ENCODE results near the gene SPOP. TPM values are rescaled to one million over a fixed set of nuclear protein-coding genes. Genes with fewer than 3 reads are reported as not detected.
A peak's percentile ranks its signal among the peaks of the same experiment; 100 is the strongest.
"Not testable (repeated sequence)": the region's sequence is repeated elsewhere in the genome, so short reads cannot be mapped to it uniquely, and the experiment has no call there.

The SPOP gene
- 16.1 and 26.2 TPM in 2 replicates for total RNA-seq (2014; rRNA removed; shearing (Covaris generic))

DNA sequence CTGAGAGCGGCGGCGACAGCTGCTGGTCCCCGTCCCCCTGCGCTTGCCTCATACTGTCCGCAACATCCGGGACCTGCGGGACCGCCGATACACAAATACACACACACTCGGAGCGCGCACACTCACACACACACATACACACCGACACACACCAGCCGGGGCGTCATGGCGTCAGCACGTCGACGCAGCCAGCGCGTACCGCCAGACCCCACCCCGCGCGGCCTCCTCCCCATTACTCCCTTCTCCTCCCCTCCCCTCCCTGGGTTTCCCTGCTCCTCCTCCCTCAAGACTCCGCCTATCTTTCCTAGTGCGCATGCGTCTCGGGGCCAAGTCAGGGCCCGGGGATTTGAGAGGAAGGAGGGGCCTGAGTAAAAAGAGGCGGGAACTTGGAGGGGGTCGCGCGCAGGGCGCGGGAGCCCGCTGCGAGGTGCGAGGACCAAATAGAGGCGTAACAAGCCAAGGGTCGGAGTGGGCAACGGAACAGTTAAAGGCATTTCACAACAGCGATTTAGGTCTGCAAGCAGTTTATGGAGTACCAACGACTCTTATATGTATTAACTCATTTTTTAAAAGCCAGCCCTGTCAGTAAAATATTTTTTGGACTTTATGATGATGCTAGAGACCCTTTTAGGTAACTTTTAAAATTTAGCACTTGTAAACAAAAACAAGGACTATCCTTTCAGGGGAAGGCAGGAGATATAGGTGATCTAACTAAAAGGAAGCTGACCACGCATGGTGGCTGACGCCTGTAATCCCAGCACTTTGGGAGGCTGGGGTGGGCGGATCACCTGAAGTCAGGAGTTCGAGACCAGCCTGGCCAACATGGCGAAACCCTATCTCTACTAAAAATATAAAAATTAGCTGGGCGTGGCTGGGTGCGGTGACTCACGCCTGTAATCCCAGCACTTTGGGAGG, at the start of gene SPOP:
TSS of gene SPOP (minus strand) at position 165 of the 915 bp plus-strand sequence. CDS start 55,287 bp downstream, outside the sequence.
- H3K27me3 ChIP-seq (ENCODE audit: control insufficient read depth, insufficient read depth, low read length), result no peaks in the 10 kb centered on the region

DNA sequence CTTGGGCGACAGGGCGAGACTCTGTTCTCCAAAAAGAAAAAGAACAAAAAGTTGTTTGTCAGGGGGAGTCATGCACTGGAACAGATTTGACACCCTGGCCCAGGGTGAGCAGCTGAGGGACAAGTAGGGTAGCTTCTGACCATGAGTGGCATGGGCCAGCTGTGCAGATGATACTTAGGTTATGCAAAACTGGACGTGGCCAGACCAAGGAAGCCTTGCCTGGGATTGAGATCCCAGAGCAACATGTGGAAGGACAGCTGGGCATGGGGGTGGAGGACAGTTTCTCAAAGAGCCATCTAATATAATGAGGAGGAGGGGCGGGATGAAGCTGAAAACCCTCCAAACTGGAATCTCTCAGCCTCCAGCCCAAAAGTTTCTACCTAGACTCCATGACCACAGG, 49.5 kb upstream of the SPOP start:
- Histone ChIP-seq H3K4me3 (ENCODE audit: insufficient read depth, low read depth, low read length) (no peak overlapping the region), H3K36me3 (replicated peaks; ENCODE audit: control insufficient read depth, insufficient read depth, low read length) (peaks cover 2% of the 10 kb centered on the region), H3K27me3 (ENCODE audit: control insufficient read depth, insufficient read depth, low read length) (no peaks in the 10 kb centered on the region)
- no peak for DNase-seq

More for the DNA sequence above, at the start of gene SPOP:
- H3K36me3 ChIP-seq (replicated peaks; ENCODE audit: control insufficient read depth, insufficient read depth, low read length), result no peaks in the 10 kb centered on the region
- peak; percentile 99 for DNase-seq
- H3K4me3 ChIP-seq (ENCODE audit: insufficient read depth, low read depth, low read length), result peak within 1 kb of the TSS; percentile 69

DNA sequence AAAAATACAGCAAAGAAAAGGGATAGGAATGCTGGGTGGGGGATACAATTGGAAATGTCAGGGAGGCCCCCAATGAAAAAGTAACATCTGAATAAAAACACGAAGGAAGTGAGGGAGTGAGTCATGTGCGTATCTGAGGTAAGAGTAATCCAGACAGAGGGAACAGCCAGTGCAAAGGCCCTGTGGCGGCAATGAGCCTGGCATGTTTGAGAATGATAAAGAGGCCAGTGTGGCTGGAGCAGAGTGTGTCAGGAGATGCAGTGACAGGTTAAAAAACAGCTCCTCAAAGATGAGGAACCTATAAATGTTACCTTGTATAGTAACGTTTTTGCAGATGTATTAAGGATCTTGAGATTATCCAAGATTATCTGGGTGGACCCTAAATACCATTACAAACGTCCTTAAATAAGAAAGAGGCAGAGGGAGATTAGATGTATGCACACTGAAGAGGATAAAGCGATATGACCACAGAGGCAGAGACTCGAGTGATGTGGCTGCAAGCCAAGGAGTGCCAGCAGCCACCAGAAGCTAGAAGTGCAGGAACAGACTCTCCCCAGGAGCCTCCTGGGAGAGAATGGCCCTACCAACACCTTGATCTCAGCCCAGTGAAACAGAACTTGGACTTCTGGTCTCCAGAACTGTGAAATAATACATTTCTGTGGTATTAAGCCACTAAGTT, 47.7 kb upstream of the SPOP start:
- peaks cover 8% of the 10 kb centered on the region for H3K36me3 ChIP-seq (replicated peaks; ENCODE audit: control insufficient read depth, insufficient read depth, low read length)
- H3K4me3 ChIP-seq (ENCODE audit: insufficient read depth, low read depth, low read length), result no peak overlapping the region

DNA sequence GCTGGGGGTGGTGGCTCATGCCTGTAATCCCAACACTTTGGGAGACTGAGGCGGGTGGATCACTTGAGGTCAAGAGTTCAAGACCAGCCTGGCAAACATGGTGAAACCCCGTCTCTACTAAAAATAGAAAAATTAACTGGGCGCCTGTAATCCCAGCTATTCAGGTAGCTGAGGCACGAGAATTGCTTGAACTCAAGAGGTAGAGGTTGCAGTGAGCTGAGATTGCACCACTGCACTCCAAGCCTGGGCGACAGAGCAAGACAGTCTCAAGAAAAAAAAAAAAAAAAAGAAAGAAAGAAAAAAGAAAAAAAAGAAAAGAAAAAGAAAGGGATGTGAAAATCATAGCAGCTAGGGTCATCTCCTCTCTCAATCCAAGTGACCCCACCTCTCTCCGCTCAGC, 46.7 kb upstream of the SPOP start:
- not testable (repeated sequence) for H3K27me3 ChIP-seq (ENCODE audit: control insufficient read depth, insufficient read depth, low read length); DNase-seq; H3K4me3 ChIP-seq (ENCODE audit: insufficient read depth, low read depth, low read length)
- H3K36me3 ChIP-seq (replicated peaks; ENCODE audit: control insufficient read depth, insufficient read depth, low read length), result peaks cover 16% of the 10 kb centered on the region

More for the DNA sequence above, 47.7 kb upstream of the SPOP start:
- H3K27me3 ChIP-seq (ENCODE audit: control insufficient read depth, insufficient read depth, low read length), result no peaks in the 10 kb centered on the region
- DNase-seq, result no peak

DNA sequence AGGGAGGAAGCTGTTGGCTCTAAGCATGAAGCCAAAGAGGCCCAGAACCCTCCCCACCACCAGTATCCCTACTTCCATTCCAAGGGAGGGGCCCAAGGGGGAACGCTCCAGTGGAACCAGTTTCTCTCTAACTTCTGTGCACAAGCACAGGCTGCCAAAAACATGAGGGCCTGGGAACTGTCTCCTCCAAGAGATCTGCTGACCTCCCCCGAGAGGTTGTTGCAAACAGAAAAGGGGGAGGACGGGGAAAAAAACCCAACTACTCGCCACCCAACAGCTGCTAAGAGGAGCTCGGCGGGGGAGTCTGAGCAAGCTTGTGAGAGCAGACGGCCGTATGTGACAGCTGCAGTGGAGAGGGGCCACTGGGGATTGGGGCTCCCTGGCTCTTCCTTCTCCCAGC, 45.5 kb upstream of the SPOP start:
- H3K4me3 ChIP-seq (ENCODE audit: insufficient read depth, low read depth, low read length), result no peak overlapping the region
- H3K27me3 ChIP-seq (ENCODE audit: control insufficient read depth, insufficient read depth, low read length), result no peaks in the 10 kb centered on the region
- H3K36me3 ChIP-seq (replicated peaks; ENCODE audit: control insufficient read depth, insufficient read depth, low read length), result peaks cover 16% of the 10 kb centered on the region
- no peak for DNase-seq

DNA sequence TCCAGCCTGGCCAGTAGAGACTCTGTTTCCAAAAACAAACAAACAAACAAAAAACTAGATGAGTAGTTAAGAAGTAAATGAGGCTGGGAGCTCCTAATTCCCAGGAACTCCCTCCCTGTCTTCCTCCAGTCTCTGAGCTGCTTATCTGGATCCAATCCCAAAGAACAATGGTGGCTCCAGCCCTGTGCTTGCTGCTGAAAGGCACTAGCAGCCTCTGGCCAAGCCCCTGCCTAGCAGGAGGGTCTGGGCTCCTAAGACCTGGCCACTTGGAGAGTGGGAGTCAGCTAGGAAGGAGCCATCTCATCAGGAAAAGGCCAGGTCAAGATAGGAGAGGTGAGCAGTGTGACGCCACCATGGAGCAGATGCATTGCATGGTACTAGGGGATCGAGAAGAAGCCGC, 44.2 kb upstream of the SPOP start:
- no peak overlapping the region for H3K4me3 ChIP-seq (ENCODE audit: insufficient read depth, low read depth, low read length)
- H3K36me3 ChIP-seq (replicated peaks; ENCODE audit: control insufficient read depth, insufficient read depth, low read length), result peaks cover 25% of the 10 kb centered on the region
- DNase-seq, result no peak
- H3K27me3 ChIP-seq (ENCODE audit: control insufficient read depth, insufficient read depth, low read length), result no peaks in the 10 kb centered on the region

DNA sequence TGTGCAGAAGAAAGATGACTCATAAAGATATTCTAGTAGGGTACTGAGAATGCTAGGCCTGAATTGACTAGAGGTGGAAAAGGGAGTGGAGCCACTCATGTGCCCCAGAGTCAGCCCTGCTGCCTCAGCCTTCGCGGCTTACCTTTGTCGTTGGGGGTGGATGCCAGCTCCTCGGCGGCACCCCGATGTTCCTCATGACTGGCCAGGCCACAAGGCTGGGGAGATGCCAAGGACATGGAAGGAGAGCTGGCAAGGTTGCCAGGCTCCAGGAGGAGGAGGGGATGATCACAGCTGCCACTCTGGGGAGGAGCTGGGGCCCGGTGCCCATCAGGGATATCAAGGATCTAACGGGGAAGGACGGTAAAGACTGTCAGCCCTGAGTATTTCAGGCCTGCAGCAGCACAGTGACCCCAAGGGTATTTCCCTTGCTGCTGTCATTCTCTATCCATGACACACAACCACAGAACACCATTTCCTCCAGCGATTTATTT, 39.5 kb upstream of the SPOP start:
- H3K27me3 ChIP-seq (ENCODE audit: control insufficient read depth, insufficient read depth, low read length), result no peaks in the 10 kb centered on the region
- H3K4me3 ChIP-seq (ENCODE audit: insufficient read depth, low read depth, low read length), result no peak overlapping the region
- peaks cover 40% of the 10 kb centered on the region for H3K36me3 ChIP-seq (replicated peaks; ENCODE audit: control insufficient read depth, insufficient read depth, low read length)
- no peak for DNase-seq

DNA sequence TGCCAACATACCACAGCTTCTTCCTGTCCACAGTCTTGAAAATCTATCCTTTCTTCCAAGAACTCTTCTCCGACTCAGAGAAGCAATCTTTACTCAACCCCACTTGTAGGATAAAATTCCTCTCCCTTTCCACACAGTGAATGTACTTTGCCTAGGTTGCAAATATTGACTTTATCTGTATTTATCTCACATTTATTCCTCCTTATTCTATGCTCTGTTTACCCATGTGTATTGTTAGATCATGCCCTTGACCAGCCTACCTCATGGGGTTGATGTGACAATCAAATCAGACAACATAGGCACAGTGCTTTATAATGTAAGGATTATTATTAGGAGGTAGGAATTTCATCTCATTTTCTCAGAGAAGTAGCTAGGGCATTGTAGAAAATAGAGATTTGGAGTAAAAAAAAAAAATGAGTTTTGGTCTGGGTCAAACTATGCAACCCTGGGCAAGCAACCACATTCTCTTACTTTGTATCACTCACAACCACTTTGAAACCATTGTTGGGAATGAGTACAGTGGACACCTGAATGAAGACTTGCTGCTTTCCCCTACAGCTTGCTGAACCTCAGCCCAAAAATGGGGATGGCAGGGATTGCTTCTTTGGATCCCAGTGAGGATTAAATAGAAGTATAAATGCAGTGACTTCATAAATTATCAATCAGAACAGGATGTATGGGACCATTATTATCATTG, 38.9 kb upstream of the SPOP start:
- Histone ChIP-seq H3K36me3 (replicated peaks; ENCODE audit: control insufficient read depth, insufficient read depth, low read length) (peaks cover 38% of the 10 kb centered on the region), H3K4me3 (ENCODE audit: insufficient read depth, low read depth, low read length) (no peak overlapping the region), H3K27me3 (ENCODE audit: control insufficient read depth, insufficient read depth, low read length) (no peaks in the 10 kb centered on the region)
- DNase-seq, result no peak

DNA sequence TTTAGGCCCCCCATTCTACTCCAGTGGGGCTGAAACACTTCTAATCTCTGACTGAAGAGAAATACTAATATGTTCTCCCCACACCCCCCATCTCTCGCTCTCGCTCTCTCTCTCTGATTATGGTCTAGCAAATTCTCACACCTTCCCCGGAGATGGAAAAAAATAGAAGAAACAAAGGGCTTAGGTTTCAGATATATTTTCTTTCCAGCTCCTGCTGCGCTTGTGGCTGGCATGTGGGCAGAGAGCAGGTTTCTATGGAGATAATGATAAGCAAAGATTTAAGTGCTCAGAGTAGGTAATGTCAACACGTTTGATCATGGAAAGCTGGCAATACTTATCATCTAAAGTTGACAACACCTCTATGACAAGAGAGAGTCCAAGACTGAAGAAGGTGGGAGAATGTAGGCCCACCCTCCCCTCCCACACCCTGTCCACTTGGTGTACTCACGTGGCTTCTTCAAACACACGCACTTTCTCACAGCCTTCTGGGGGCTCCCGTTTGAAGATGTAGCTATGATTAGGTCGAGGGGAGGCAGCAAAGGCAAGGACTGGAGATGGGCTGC, 37.9 kb upstream of the SPOP start:
- DNase-seq, result no peak
- no peaks in the 10 kb centered on the region for H3K27me3 ChIP-seq (ENCODE audit: control insufficient read depth, insufficient read depth, low read length)
- H3K4me3 ChIP-seq (ENCODE audit: insufficient read depth, low read depth, low read length), result no peak overlapping the region
- H3K36me3 ChIP-seq (replicated peaks; ENCODE audit: control insufficient read depth, insufficient read depth, low read length), result peaks cover 36% of the 10 kb centered on the region

DNA sequence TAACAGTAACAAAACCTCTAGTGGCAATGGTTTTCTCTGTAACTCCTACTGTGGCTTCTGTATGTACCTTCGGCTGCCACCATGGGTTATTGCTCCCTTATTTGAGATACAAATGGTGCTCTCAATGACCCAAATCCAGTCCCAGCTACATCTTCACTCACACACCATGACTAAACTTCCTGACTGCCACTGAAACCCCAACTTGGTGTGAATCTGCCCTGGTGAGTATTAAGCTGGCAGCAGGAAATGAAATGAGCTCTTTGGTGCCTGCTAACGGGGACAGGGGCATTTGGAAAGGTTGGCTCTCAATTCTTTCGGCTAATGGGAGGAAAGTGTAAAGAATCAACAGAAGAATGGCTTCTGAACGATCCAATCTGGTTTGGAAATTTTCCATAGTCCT, 37.3 kb upstream of the SPOP start:
- Histone ChIP-seq H3K36me3 (replicated peaks; ENCODE audit: control insufficient read depth, insufficient read depth, low read length) (peaks cover 35% of the 10 kb centered on the region), H3K27me3 (ENCODE audit: control insufficient read depth, insufficient read depth, low read length) (no peaks in the 10 kb centered on the region), H3K4me3 (ENCODE audit: insufficient read depth, low read depth, low read length) (no peak overlapping the region)
- no peak for DNase-seq

DNA sequence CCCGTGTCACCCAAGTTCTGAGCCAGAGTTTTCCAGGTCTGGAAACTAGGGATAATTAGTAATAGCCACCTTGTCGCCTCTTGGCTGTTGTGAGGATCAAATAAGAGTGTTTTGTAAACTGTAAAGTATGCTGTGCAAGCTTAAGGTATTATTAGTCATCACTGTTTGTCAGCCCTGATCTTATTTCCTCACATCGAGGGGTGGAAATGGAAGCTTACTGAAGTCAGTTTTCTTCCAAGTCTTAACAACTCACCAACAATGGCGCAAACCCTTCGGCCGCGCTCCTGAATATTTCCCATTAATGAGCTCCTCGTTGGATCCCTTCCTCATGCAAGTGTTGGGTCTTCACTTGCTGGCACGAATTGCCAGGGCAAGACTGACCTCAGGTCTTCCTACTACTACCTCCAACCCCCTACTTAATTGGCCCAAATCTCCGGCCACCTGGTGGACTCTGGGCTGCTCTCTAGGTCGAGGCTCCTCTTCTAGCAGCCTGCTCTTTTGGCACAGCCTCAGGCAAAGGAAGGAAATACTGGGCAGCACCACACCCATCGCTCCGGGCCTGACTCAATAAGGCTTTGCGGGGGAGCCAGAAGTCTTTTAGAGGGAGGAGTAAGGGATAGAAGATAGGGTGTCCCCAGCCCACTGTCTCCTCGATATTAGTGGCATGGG, 30.8 kb upstream of the SPOP start:
- Histone ChIP-seq H3K4me3 (ENCODE audit: insufficient read depth, low read depth, low read length) (no peak overlapping the region; the same call in 1 of the 2 replicates), H3K36me3 (replicated peaks; ENCODE audit: control insufficient read depth, insufficient read depth, low read length) (peaks cover 15% of the 10 kb centered on the region), H3K27me3 (ENCODE audit: control insufficient read depth, insufficient read depth, low read length) (no peaks in the 10 kb centered on the region)
- peak; percentile 67 for DNase-seq

DNA sequence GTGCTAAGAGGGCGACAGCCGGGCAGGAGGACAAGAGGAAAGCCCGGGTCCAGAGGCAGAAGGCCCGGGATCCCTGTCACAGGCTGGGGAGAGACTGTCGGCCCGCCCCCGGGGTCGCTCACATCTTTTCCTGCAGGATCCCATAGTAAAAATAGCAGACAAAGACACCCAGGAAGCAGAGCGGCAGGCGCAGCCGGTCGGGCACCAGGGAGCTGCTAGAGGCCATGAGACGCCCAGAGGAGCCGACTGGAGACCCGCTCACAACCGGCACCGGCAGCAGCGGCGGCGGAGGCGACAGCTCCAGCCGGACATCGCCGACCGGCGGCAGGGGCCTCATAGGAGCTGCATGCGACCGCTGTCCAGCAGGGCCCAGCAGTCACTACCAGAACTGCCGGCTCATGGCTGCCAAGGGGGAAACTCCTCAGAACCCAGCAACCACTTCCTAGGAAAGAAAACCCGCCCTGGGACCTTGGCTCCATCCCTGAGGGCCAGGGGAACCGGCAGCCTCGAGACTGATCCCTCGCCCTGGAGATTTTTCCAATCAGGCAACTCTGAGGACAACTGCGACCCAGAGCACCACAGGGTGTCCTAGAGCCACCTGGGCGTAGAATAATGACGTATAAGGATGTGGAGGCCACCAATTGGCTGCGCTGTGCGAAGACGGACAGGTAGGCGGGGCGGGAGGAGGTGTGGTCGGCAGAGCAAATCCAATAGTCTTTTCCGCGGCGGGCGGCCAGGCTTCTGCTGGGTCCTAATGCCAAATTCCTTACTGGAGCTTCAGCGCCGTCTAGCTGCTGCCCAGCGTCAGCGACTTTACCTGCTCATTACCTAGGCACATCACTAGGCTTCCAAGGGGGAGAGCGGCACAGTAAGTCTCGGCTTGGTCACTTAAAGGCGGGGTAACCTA, 30.0 kb upstream of the SPOP start, which contains the start of gene SLC35B1:
TSS of gene SLC35B1 (minus strand) at position 357 of the 907 bp plus-strand sequence. CDS start at position 226, 131 bp downstream.
- H3K4me3 ChIP-seq (ENCODE audit: insufficient read depth, low read depth, low read length), result peak within 1 kb of the TSS; percentile 76
- peak; percentile 98 for DNase-seq
- no peaks in the 10 kb centered on the region for H3K27me3 ChIP-seq (ENCODE audit: control insufficient read depth, insufficient read depth, low read length)
- peaks cover 22% of the 10 kb centered on the region for H3K36me3 ChIP-seq (replicated peaks; ENCODE audit: control insufficient read depth, insufficient read depth, low read length)

DNA sequence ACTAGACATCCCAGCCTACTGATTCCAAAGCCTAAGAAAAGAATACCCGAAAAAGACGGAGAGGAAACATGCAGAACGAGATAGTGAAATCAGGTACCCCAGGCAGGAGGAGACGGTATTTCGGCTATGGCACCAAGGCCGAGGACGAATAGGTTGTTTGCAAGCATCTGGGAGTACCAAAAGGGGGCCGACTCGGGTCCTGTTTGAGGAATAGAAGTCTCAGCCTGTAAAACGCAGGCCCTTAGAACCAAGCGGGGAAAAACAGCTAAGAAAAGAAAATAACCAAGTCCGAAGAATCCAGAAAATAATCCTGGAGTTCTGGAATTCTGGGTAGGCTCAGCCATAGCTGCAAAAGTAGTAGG, 29.3 kb upstream of the SPOP start:
- H3K4me3 ChIP-seq (ENCODE audit: insufficient read depth, low read depth, low read length), result peak overlapping the region; percentile 76
- DNase-seq, result peak; percentile 56
- H3K36me3 ChIP-seq (replicated peaks; ENCODE audit: control insufficient read depth, insufficient read depth, low read length), result peaks cover 23% of the 10 kb centered on the region
- H3K27me3 ChIP-seq (ENCODE audit: control insufficient read depth, insufficient read depth, low read length), result no peaks in the 10 kb centered on the region

All from H7 (cell line).